GM12891 (cell line): Measurements from ENCODE around the gene PTPRS.
A peak's percentile ranks its signal among the peaks of the same experiment; 100 is the strongest.

Source experiments
- DNase-seq: peaks from one replicate; pipeline ENCODE4 v3.0.0; 2011; ENCODE audit warnings: low spot score; ENCODE audit not compliant: insufficient read length
- FAIRE-seq: peaks from 2 replicates; lab custom pipeline; 2011; peaks lifted over from hg19 to GRCh38; lab: Jason Lieb, UNC
- PAX5 ChIP-seq: IDR thresholded peaks from 2 replicates; pipeline ENCODE4 v1.6.1; 2011; ENCODE audit warnings: low read length, moderate library complexity, mild to moderate bottlenecking; ENCODE audit not compliant: insufficient read depth, severe bottlenecking
- POLR2A ChIP-seq: IDR thresholded peaks from 2 replicates; pipeline ENCODE4 v1.6.1; 2011; ENCODE audit warnings: low read depth, low read length, control low read depth
- POLR2AphosphoS5 ChIP-seq: IDR thresholded peaks from 2 replicates; pipeline ENCODE4 v1.6.1; 2011; ENCODE audit warnings: low read depth, low read length, control low read depth
- POU2F2 ChIP-seq: IDR thresholded peaks from 2 replicates; pipeline ENCODE4 v1.6.1; 2011; ENCODE audit warnings: low read depth, mild to moderate bottlenecking, control low read depth, low read length, moderate library complexity
- SPI1 ChIP-seq: IDR thresholded peaks from 2 replicates; pipeline ENCODE4 v1.6.1; 2011; ENCODE audit warnings: low read depth, low read length, control low read depth
- TAF1 ChIP-seq: IDR thresholded peaks from 2 replicates; pipeline ENCODE4 v1.6.1; 2011; ENCODE audit warnings: low read depth, low read length, control low read depth

Gene PTPRS

DNA sequence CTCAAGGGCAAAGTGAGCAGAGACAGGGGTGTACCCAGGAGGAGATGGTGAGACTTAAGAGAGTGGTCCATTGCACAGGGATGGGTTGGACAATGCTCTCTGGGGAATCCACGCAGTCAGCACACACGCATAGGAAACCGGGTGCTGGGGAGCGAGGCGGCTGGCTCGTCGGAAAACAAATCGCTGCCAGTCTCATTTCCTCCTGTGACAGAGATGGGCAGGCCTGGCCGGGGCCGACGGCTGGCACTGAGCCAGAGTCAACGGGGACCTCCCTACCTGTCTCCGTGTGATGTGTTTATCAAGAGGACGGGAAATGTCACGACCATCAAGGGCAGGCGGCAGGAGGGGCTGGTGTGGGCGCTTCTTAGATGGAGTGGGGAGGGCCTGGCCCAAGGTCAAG lies 27.3 kb downstream of the PTPRS start:
- no peak for FAIRE-seq
- TF ChIP-seq TAF1 = no peak
- no peak for TF ChIP-seq POLR2AphosphoS5
- no peak for TF ChIP-seq SPI1
- TF ChIP-seq POLR2A = no peak
- no peak for TF ChIP-seq POU2F2
- TF ChIP-seq PAX5 = no peak

DNA sequence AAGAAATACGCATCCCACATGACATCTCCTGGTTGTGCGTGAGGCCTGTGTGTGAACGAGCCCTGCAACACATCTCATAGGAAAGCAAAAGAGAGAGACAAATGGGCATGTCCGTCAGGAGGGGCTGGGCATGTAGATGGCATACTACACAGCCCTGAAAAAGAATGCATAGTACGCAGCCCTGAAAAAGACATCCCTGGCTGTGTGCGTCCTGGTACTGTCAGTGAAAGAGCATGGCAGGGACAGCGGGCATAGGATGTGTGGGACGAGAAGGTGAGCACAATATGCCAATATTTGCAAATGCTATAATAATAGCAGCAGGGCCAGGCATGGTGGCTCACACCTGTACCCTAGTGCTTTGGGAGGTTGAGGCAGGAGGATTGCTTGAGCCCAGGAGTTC lies 28.6 kb downstream of the PTPRS start:
- DNase-seq (no peak), FAIRE-seq (no peak)
- TF ChIP-seq TAF1 (no peak), POLR2A (no peak), PAX5 (no peak), SPI1 (no peak), POU2F2 (no peak), POLR2AphosphoS5 (no peak)

More for the DNA sequence above, 27.3 kb downstream of the PTPRS start:
- DNase-seq = no peak

- TF ChIP-seq POU2F2 = no peak
- no peak for TF ChIP-seq TAF1
- no peak for TF ChIP-seq POLR2AphosphoS5
- no peak for TF ChIP-seq PAX5
- TF ChIP-seq POLR2A = no peak
- no peak for TF ChIP-seq SPI1
- DNase-seq (no peak), FAIRE-seq (no peak)
Measured at GRCh38 chr19:5309438-5310204, 31.0 kb downstream of the PTPRS start.

DNA sequence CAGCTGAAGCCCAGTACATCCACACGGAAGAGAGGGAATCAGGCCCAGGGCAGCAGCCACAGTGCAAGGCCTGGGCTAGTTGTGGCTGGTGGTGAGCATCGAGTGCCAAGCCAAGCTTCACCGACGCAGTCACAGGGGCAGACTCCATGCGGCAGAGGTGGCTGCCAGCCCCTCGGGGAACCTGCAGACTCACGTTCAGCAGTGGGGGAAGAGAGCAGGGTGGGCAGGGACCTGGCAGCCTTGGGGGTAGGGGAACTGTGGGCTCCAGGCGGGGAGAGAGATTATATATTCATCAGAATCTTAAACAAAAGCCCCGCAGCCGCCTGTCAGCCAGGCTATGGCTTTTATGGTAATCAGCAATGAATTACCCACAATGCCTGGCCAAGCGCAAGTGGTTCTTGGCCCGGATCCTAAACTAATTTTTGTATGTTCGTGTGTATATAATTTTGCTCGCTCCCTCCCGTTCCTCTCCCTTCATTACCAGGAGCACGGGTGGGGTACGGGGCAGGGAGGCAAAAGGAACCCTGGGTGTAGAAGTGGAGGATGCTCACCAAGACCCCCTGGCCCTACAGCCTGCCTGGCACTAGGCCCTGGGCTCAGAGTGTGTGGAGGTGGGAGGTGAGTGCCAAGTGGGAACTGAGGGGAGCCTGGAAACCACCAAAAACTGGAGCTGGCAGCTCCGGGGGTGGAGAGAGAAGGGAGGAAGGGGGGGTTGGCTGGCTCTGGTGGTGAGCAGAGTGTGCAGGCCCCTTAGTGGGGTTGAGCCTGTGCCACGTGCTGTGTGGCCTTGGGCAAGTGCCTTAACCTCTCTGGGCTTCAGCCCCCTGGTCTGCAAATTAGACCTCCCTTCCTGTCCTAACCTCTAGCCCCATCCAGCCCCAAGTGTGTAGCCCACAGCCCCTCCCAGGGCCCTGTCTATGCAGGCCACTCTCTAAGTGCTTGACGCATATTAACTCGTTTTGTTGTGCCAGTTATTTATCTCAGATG lies 31.9 kb downstream of the PTPRS start:
- DNase-seq = no peak
- 0 out of 2 replicates have a peak, but pooled peaks have one; percentile 56 for TF ChIP-seq POLR2A
- no peak for TF ChIP-seq PAX5
- no peak for TF ChIP-seq SPI1
- no peak for TF ChIP-seq POU2F2
- peak; percentile 37; the same call in 1 of the 2 replicates for TF ChIP-seq POLR2AphosphoS5
- no peak for TF ChIP-seq TAF1
- FAIRE-seq = no peak

DNA sequence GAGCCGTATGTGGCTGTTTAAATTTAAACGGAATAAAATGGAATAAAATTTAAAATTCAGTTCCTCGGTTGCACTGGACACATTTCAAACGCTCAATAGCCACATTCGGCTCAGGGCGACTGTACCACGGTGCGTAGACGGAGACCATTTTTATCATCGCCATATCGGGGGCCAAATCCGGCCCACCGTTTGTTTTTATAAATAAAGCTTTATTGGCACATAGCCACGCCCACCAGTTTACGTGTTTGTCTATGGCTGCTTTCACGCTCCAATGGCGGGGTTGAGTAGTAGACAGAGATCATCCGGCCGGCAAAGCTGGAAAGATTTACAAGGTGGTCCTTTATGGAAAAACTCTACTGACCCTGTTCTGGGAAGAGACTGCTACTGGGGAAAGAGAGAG lies 33.0 kb downstream of the PTPRS start:
- FAIRE-seq (no peak), DNase-seq (no peak)
- TF ChIP-seq POLR2A (no peak), POLR2AphosphoS5 (no peak), TAF1 (no peak), POU2F2 (no peak), SPI1 (no peak), PAX5 (no peak)

DNA sequence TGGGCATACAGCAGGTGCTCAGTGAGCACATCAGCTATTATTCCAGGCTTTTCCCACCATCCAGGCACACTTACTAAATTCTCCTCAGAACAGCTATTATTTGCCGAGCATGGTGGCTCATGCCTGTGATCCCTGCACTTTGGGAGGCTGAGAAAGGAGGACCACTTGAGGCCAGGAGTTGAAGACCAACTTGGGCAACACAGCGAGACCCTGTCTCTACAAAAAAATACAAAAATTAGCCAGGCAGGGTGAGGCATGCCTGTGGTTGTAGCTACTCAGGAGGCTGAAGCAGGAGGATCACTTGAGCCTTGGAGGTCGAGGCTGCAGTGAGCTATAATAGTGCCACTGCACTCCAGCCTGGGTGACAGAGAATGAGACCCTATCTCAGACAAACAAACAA lies 35.4 kb downstream of the PTPRS start:
- FAIRE-seq (no peak), DNase-seq (no peak)
- TF ChIP-seq SPI1 (no peak), PAX5 (no peak), POLR2A (no peak), TAF1 (no peak), POLR2AphosphoS5 (no peak), POU2F2 (no peak)

DNA sequence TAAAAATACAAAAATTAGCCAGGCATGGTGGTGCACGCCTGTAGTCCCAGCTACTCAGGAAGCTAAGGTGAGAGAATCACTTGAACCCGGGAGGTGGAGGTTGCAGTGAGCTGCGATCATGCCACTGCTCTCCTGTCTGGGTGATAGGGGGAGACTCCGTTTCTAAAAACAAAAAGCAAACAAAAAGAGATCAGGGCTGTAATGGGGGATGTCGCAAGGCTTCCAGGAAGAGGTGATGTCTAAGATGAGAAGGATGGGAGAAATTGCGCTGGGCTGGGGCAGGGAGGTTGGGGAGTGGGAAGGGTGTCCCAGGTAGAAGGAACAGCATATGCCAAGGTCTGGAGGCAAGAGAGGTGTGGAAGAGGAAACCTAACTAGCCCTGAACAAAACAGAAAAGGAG lies 36.1 kb downstream of the PTPRS start:
- FAIRE-seq (no peak), DNase-seq (no peak)
- TF ChIP-seq PAX5 = no peak
- TF ChIP-seq POLR2AphosphoS5 = no peak
- no peak for TF ChIP-seq POLR2A
- TF ChIP-seq POU2F2 = no peak
- no peak for TF ChIP-seq SPI1
- no peak for TF ChIP-seq TAF1

GRCh38 chr19:5303208-5303607 lies 37.4 kb downstream of the PTPRS start:
- no peak for FAIRE-seq
- TF ChIP-seq PAX5 = no peak
- TF ChIP-seq SPI1 = no peak
- TF ChIP-seq POLR2A = no peak
- no peak for TF ChIP-seq TAF1
- TF ChIP-seq POLR2AphosphoS5 = no peak
- no peak for TF ChIP-seq POU2F2
- DNase-seq = no peak

DNA sequence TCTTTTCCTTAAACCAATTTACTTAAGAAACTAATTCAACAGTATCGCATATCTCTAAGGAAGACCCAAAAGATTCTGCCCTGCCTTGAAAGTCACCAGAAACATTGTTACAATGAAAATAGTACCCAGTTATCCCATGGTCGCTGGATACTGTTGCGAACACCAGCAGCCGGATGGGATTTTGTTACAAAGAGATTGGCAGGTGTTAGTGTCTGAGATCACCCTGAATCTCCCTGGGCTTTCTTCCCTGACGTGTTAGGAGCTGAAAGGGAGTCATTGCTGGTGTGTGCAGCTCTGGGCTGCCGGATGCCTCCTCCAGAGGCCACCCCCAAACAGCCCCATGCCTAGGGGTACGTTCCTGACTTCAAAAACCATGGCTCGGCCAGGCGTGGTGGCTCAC lies 38.2 kb downstream of the PTPRS start:
- DNase-seq (no peak), FAIRE-seq (no peak)
- TF ChIP-seq PAX5 (no peak), POLR2AphosphoS5 (no peak), POLR2A (no peak), POU2F2 (no peak), SPI1 (no peak), TAF1 (no peak)

- TF ChIP-seq PAX5 = no peak
- no peak for TF ChIP-seq POLR2AphosphoS5
- no peak for TF ChIP-seq POLR2A
- no peak for TF ChIP-seq TAF1
- TF ChIP-seq POU2F2 = no peak
- no peak for TF ChIP-seq SPI1
- FAIRE-seq (no peak), DNase-seq (no peak)
Measured at GRCh38 chr19:5299137-5299536, 41.5 kb downstream of the PTPRS start.
